ENCODE results near the gene DHPS.
"Not testable (repeated sequence)": the region's sequence is repeated elsewhere in the genome, so short reads cannot be mapped to it uniquely, and the experiment has no call there.

The DHPS gene

DNA sequence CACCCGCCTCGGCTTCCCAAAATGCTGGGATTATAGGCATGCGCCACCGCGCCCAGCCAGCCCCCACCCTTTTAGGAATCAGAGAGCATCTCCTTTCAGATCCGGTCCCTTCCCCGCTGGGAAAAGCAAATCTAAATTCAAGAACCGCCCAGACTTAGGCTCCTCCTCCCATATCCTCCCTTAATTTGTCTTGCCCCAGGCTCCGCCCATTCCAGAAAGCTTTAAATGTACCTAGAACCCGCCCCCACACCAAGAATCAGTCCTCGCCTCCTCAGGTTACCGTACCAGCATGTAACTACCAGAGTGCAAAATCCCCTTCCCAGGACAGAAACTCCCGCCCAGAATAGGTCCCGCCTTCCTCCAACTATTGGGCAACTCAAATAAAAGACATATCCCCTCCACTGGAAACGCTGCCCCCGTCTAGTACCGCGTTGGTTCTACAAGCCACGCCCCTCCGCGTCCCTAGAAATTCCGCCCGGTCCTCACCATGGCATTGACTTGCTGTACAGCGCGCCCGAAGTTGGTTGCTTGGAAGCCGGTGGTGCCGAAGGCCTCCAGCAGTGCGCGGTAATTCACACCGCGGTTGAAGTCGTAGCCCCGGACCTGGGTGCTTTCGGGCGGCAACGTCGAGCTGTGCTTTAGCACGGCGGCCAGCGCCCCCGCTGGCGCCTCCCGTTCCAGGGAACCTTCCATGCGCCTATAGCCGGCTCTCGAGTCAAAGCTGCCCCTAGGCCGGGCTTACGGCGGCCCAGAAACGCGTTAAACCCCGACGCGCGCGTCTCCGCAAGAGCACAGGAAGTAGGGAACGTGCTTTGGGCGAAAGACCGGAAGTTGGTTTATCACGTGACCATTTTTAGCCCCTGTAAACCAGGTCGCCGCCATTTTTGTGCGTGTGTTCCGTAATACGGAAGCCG, at the start of gene DHPS:
TSS of gene DHPS (minus strand) at position 807 of the 914 bp plus-strand sequence. CDS start at position 693, 114 bp downstream.
- no peaks in the 10 kb centered on the region for H3K27me3 ChIP-seq (ENCODE audit: control insufficient read depth in 2 of 2, insufficient read depth in 2 of 2, low read length in 2 of 2)
- H3K9ac ChIP-seq (ENCODE audit: low read depth in 1 of 2, low read length in 2 of 2): peak within 1 kb of the TSS; percentile 89 to 98

DNA sequence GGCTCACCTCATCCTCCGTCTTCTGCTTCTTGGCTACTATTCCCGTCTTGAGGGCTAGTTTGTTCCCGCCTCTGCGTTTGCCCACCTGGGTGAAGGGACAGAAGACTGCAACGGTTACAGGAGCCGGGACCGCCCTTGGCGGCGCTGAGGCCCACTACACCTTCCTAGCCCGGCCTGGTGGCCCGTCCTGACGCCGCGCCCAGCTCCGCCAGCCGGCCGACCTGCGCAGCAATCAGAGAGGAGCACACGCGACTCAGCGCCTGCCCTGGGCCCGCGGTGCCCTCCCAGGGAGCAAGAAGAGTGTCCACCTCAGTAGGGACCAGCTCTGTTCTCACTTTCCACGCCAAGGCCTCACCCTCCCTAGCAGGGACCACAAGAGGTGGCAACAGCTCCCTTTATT, 49.7 kb upstream of the DHPS start:
- Histone ChIP-seq H3K36me3 (ENCODE audit: control insufficient read depth in 2 of 2, insufficient read depth in 2 of 2, low read length in 2 of 2) (peaks cover 30 to 38% of the 10 kb centered on the region in 2 donors), H3K9ac (ENCODE audit: low read depth in 1 of 2, low read length in 2 of 2) (no peak overlapping the region), H3K4me1 (ENCODE audit: control insufficient read depth in 2 of 2, insufficient read depth in 2 of 2, low read length in 2 of 2) (peaks cover 15 to 18% of the 10 kb centered on the region in 2 donors), H3K9me3 (ENCODE audit: control insufficient read depth in 2 of 2, low read length in 2 of 2) (no peaks in the 10 kb centered on the region), H3K27ac (ENCODE audit: low read depth in 2 of 2, low read length in 2 of 2) (no peak overlapping the region), H3K27me3 (ENCODE audit: control insufficient read depth in 2 of 2, insufficient read depth in 2 of 2, low read length in 2 of 2) (no peaks in the 10 kb centered on the region), H3K4me3 (ENCODE audit: low read length in 2 of 2) (no peak overlapping the region)

More for the DNA sequence above, at the start of gene DHPS:
- Histone ChIP-seq H3K4me3 (ENCODE audit: low read length in 2 of 2) (peak within 1 kb of the TSS; percentile 87 to 94), H3K4me1 (ENCODE audit: control insufficient read depth in 2 of 2, insufficient read depth in 2 of 2, low read length in 2 of 2) (peaks cover 2 to 4% of the 10 kb centered on the region in 2 donors), H3K9me3 (ENCODE audit: control insufficient read depth in 2 of 2, low read length in 2 of 2) (no peaks in the 10 kb centered on the region), H3K36me3 (ENCODE audit: control insufficient read depth in 2 of 2, insufficient read depth in 2 of 2, low read length in 2 of 2) (peaks cover 26 to 30% of the 10 kb centered on the region in 2 donors), H3K27ac (ENCODE audit: low read depth in 2 of 2, low read length in 2 of 2) (peak within 1 kb of the TSS; percentile 91 to 98)

DNA sequence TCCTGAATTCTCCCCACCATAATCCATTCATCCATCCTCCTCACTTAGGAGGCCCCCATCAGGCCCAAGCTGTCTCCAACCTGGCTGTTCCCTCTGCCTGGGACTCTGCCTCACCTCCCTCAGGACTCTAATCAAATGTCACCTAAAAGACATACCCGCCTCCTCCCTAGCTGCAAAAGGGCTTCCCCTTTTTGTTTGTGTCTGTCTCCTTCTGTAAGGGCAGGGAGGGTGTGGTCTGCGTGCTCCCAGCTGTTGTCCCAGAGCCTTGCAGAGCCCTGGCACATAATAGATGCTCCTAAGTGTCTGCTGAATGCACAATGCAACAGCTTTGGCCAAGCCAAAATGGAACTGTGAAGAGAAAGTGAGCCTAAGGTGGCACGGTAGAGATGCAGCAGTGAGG, 48.4 kb upstream of the DHPS start:
- Histone ChIP-seq H3K36me3 (ENCODE audit: control insufficient read depth in 2 of 2, insufficient read depth in 2 of 2, low read length in 2 of 2) (peaks cover 30 to 38% of the 10 kb centered on the region in 2 donors), H3K4me3 (ENCODE audit: low read length in 2 of 2) (no peak overlapping the region), H3K9me3 (ENCODE audit: control insufficient read depth in 2 of 2, low read length in 2 of 2) (no peaks in the 10 kb centered on the region), H3K4me1 (ENCODE audit: control insufficient read depth in 2 of 2, insufficient read depth in 2 of 2, low read length in 2 of 2) (peaks cover 15 to 16% of the 10 kb centered on the region in 2 donors), H3K27me3 (ENCODE audit: control insufficient read depth in 2 of 2, insufficient read depth in 2 of 2, low read length in 2 of 2) (no peaks in the 10 kb centered on the region), H3K9ac (ENCODE audit: low read depth in 1 of 2, low read length in 2 of 2) (no peak overlapping the region), H3K27ac (ENCODE audit: low read depth in 2 of 2, low read length in 2 of 2) (no peak overlapping the region)

DNA sequence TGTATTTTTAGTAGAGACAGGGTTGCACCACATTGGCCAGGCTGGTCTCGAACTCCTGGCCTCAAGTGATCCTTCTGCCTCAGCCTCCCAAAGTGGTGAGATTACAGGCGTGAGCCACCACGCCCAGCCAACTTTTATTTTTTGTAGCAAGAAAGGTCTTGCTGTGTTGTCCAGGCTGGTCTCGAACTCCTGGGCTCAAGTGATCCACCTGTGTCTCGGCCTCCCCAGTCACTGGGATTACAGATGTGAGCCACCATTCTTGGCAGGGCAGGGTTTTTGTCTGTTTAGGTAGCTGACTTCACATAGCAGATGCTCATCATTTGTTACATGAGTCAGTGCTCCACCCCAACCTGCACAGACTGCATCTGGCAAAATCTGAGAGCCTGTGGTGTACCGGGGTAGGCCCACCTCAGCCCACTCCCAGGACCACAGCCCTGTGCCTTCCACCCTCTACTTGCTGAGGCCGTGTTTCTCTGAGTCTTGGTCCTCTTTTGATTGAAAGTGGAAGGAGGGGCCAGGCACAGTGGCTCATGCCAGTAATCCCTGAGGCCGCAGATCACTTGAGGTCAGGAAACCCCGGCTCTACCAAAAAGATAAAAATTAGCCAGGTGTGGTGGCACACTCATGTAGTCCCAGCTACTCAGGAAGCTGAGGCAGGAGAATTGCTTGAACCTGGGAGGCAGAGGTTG, 46.2 kb upstream of the DHPS start:
- Histone ChIP-seq H3K4me1 (ENCODE audit: control insufficient read depth in 2 of 2, insufficient read depth in 2 of 2, low read length in 2 of 2) (peaks cover 15 to 18% of the 10 kb centered on the region in 2 donors), H3K36me3 (ENCODE audit: control insufficient read depth in 2 of 2, insufficient read depth in 2 of 2, low read length in 2 of 2) (peaks cover 30 to 38% of the 10 kb centered on the region in 2 donors), H3K9ac (ENCODE audit: low read depth in 1 of 2, low read length in 2 of 2) (no peak overlapping the region), H3K4me3 (ENCODE audit: low read length in 2 of 2) (no peak overlapping the region), H3K9me3 (ENCODE audit: control insufficient read depth in 2 of 2, low read length in 2 of 2) (no peaks in the 10 kb centered on the region), H3K27ac (ENCODE audit: low read depth in 2 of 2, low read length in 2 of 2) (no peak overlapping the region), H3K27me3 (ENCODE audit: control insufficient read depth in 2 of 2, insufficient read depth in 2 of 2, low read length in 2 of 2) (no peaks in the 10 kb centered on the region)

DNA sequence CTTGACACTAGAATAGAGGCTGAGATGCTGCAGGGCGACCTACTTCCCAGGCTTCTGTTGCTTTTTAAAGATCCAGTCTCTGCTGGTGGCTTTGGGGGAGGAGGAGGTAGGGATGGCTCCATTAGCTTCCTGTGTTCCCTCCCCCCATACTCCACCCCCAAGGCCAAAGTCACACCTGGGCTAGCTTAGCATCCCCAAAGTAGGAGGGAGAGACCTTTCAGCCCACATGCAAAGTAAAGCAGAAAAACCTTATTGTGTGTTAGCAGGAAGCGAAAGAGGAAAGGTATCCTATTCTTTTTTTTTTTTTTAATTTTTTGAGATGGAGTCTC, 45.3 kb upstream of the DHPS start:
- no peak overlapping the region for H3K9ac ChIP-seq (ENCODE audit: low read depth in 1 of 2, low read length in 2 of 2)
- no peaks in the 10 kb centered on the region for H3K9me3 ChIP-seq (ENCODE audit: control insufficient read depth in 2 of 2, low read length in 2 of 2)
- no peaks in the 10 kb centered on the region for H3K27me3 ChIP-seq (ENCODE audit: control insufficient read depth in 2 of 2, insufficient read depth in 2 of 2, low read length in 2 of 2)
- no peak overlapping the region for H3K4me3 ChIP-seq (ENCODE audit: low read length in 2 of 2)
- H3K4me1 ChIP-seq (ENCODE audit: control insufficient read depth in 2 of 2, insufficient read depth in 2 of 2, low read length in 2 of 2): peaks cover 11 to 15% of the 10 kb centered on the region in 2 donors
- no peak overlapping the region for H3K27ac ChIP-seq (ENCODE audit: low read depth in 2 of 2, low read length in 2 of 2)
- peaks cover 30 to 34% of the 10 kb centered on the region in 2 donors for H3K36me3 ChIP-seq (ENCODE audit: control insufficient read depth in 2 of 2, insufficient read depth in 2 of 2, low read length in 2 of 2)

DNA sequence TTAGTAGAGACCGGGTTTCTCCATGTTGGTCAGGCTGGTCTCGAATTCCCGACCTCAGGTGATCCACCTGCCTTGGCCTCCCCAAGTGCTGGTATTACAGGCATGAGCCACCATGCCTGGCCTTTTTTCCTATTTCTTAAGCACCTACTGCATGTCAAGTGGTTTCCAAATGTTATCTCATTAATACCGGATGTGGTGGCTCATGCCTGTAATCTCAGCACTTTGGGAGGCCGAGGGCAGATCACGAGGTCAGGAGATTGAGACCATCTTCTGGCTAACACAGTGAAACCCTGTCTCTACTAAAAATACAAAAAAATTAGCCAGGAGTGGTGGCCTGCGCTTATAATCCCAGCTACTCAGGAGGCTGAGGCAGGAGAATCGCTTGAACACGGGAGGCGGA, 43.9 kb upstream of the DHPS start:
- H3K9me3 ChIP-seq (ENCODE audit: control insufficient read depth in 2 of 2, low read length in 2 of 2); H3K9ac ChIP-seq (ENCODE audit: low read depth in 1 of 2, low read length in 2 of 2); H3K4me3 ChIP-seq (ENCODE audit: low read length in 2 of 2); H3K27ac ChIP-seq (ENCODE audit: low read depth in 2 of 2, low read length in 2 of 2); H3K27me3 ChIP-seq (ENCODE audit: control insufficient read depth in 2 of 2, insufficient read depth in 2 of 2, low read length in 2 of 2): not testable (repeated sequence)
- peaks cover 20 to 25% of the 10 kb centered on the region in 2 donors for H3K4me1 ChIP-seq (ENCODE audit: control insufficient read depth in 2 of 2, insufficient read depth in 2 of 2, low read length in 2 of 2)
- H3K36me3 ChIP-seq (ENCODE audit: control insufficient read depth in 2 of 2, insufficient read depth in 2 of 2, low read length in 2 of 2): peaks cover 19 to 24% of the 10 kb centered on the region in 2 donors

DNA sequence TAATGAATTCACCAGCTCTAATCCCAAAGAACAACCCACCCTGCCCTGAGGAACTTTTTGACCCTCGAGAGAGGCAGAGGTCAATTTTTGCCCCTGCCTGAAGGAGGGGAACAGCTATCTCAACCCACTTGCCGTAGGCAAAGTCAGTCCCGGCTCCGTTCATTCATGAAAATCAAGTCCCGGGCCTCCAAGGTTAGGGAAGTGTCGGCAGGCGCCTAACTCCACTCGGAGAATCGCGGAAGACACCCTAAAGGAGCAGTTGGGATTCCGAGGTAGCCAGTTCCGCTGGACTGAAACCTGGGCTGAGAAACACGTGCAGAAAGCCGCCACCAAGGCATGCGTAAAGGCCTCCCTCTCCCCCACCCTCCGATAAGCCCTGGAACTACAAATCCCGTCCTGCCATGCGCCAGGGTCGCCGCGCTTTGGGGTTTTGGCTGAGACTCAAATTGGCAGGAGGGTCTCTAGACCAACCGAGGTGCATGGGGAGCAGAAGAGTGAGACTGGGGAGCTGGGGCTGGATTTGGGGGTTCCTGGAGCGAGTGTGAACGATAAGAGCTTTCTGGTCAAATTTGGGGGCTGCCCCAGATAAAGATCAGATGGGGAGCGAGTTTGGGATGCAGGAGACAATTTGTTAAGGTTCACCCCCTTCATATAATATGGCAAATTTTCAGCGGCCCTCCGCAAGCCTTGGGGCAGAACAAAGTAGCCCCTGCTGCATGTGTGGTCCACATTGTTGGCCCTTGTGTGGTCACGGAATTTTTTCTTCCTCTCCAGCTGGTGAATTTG, 42.2 kb upstream of the DHPS start, which contains the start of gene TNPO2:
TSS of gene TNPO2 (minus strand) at position 292 of the 786 bp plus-strand sequence. CDS start 2,955 bp downstream, outside the sequence.
- H3K4me1 ChIP-seq (ENCODE audit: control insufficient read depth in 2 of 2, insufficient read depth in 2 of 2, low read length in 2 of 2): peaks cover 21 to 29% of the 10 kb centered on the region in 2 donors
- H3K9ac ChIP-seq (ENCODE audit: low read depth in 1 of 2, low read length in 2 of 2): peak within 1 kb of the TSS; percentile 65 to 79
- no peaks in the 10 kb centered on the region for H3K9me3 ChIP-seq (ENCODE audit: control insufficient read depth in 2 of 2, low read length in 2 of 2)
- H3K27ac ChIP-seq (ENCODE audit: low read depth in 2 of 2, low read length in 2 of 2): peak within 1 kb of the TSS; percentile 69 to 72
- no peaks in the 10 kb centered on the region for H3K27me3 ChIP-seq (ENCODE audit: control insufficient read depth in 2 of 2, insufficient read depth in 2 of 2, low read length in 2 of 2)
- H3K36me3 ChIP-seq (ENCODE audit: control insufficient read depth in 2 of 2, insufficient read depth in 2 of 2, low read length in 2 of 2): peaks cover 7 to 8% of the 10 kb centered on the region in 2 donors
- peak within 1 kb of the TSS; percentile 79 to 92 for H3K4me3 ChIP-seq (ENCODE audit: low read length in 2 of 2)

DNA sequence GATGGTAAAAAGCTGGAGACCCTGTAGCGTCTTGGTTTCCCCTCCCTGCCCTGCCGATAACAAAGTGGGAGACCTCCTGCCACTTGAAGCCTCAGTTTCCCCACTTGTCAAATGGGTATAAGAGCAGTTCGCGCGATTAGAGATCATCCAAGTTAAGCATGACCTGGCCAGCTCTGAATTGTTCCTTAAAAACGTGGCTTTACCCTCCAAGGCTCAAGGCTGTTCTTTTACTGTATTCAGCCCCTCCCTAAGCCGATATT, 41.6 kb upstream of the DHPS start:
- H3K27me3 ChIP-seq (ENCODE audit: control insufficient read depth in 2 of 2, insufficient read depth in 2 of 2, low read length in 2 of 2): no peaks in the 10 kb centered on the region
- H3K9ac ChIP-seq (ENCODE audit: low read depth in 1 of 2, low read length in 2 of 2): peak overlapping the region; percentile 65 to 73
- peak overlapping the region; percentile 45 to 72 for H3K27ac ChIP-seq (ENCODE audit: low read depth in 2 of 2, low read length in 2 of 2)
- peak overlapping the region; percentile 79 to 92 for H3K4me3 ChIP-seq (ENCODE audit: low read length in 2 of 2)
- peaks cover 21 to 29% of the 10 kb centered on the region in 2 donors for H3K4me1 ChIP-seq (ENCODE audit: control insufficient read depth in 2 of 2, insufficient read depth in 2 of 2, low read length in 2 of 2)
- no peaks in the 10 kb centered on the region for H3K9me3 ChIP-seq (ENCODE audit: control insufficient read depth in 2 of 2, low read length in 2 of 2)
- peaks cover 7 to 9% of the 10 kb centered on the region in 2 donors for H3K36me3 ChIP-seq (ENCODE audit: control insufficient read depth in 2 of 2, insufficient read depth in 2 of 2, low read length in 2 of 2)

DNA sequence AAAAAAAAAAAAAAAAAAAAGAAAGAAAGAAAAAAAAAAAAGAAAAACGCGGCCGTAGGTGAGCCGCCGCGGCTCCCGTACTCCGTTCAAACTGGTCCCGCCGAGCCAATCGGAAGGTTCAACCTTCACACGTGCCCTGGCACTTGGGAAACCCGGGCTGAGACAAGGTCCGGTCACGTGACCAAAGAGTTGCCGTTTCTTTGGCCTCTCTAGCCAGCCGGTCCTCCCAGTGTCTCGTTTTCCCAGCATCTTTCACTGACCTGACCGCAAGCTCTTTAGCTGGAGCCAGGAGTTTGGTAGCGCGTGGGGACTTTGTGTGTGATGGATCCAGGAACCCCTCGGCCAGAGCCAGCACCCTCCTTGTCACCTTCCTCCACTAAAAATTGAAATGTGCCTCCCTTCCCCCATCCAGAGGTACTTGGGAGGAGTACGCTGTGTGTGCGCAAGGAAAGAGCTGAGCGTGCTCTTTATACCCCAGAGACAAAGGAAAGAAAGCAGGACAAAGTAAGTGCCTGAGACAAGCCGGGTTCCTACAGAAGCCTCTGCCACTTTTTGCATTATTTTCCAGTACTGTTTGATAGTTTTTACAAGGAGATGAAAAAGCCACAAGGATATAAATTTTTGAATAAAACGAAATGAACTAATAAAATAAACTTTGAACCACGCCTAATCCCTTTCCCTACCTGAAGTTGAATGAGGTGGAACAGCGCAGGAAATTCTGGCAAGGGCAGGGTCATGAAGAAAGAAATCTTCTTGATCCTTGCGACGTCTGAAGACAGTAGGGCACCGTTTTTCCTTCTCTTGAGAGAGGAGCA, 41.1 kb upstream of the DHPS start:
- Histone ChIP-seq H3K27me3 (ENCODE audit: control insufficient read depth in 2 of 2, insufficient read depth in 2 of 2, low read length in 2 of 2) (no peaks in the 10 kb centered on the region), H3K4me3 (ENCODE audit: low read length in 2 of 2) (peak overlapping the region; percentile 79 to 92), H3K27ac (ENCODE audit: low read depth in 2 of 2, low read length in 2 of 2) (peak overlapping the region; percentile 80 to 87), H3K36me3 (ENCODE audit: control insufficient read depth in 2 of 2, insufficient read depth in 2 of 2, low read length in 2 of 2) (peaks cover 5 to 6% of the 10 kb centered on the region in 2 donors), H3K4me1 (ENCODE audit: control insufficient read depth in 2 of 2, insufficient read depth in 2 of 2, low read length in 2 of 2) (peaks cover 21 to 29% of the 10 kb centered on the region in 2 donors), H3K9ac (ENCODE audit: low read depth in 1 of 2, low read length in 2 of 2) (peak overlapping the region; percentile 78 to 79), H3K9me3 (ENCODE audit: control insufficient read depth in 2 of 2, low read length in 2 of 2) (no peaks in the 10 kb centered on the region)
